Measurements from ENCODE around the gene RBMS3.

- TF ChIP-seq CTCF (IDR thresholded peaks at IDR 0.05), result no peak
- TF ChIP-seq POLR2A (IDR thresholded peaks at IDR 0.05), result no peak
These were observed 89.9 kb downstream of the RBMS3 start for GRCh38 chr3:29370476-29371420.
